CD4-positive, alpha-beta T cell (primary cell): ENCODE data around the gene RBM48. TPM values are rescaled to one million over a fixed set of nuclear protein-coding genes. Genes with fewer than 3 reads are reported as not detected.

Experiments used
- ATAC-seq: fragments of 200-7000 bp; cut with Tn5 transposase; one replicate; pipeline ENCODE4 v1.10.0; 2022; ENCODE audit warnings: mild to moderate bottlenecking; ENCODE audit not compliant: poor library complexity
- CTCF ChIA-PET: fragments of 350-600 bp; sonication (Branson Sonifier 250); formaldehyde crosslinking; loops from one replicate; lab custom pipeline; 2021; ENCODE audit warnings: antibody characterized with exemption, inconsistent platforms; lab: Charles Lee
- POLR2A ChIA-PET: fragments of 350-600 bp; sonication (Branson Sonifier 250); formaldehyde crosslinking; loops from one replicate; lab custom pipeline; 2021; ENCODE audit warnings: antibody characterized with exemption, inconsistent platforms; lab: Charles Lee
- DNase-seq, 14 experiments: peaks; one replicate each; pipeline ENCODE4 v3.0.0-alpha.2; 2013 to 2020; ENCODE audit warnings: mixed read lengths in 2 of 14
- H3K27ac ChIP-seq, 2 donors: one replicate each; pipeline versions ENCODE4 v1.5.1 to v1.7.0; 2013; ENCODE audit warnings: low read length in 2 of 2, low read depth in 1 of 2, mild to moderate bottlenecking in 1 of 2
- H3K27me3 ChIP-seq, 2 experiments: 1 replicate in 1 of 2; 2 replicates in 1 of 2; pipeline versions ENCODE4 v1.6.1 to v1.7.0; 2013; ENCODE audit warnings: low read length in 2 of 2, control low read depth in 1 of 2, mild to moderate bottlenecking in 1 of 2, moderate library complexity in 1 of 2; ENCODE audit not compliant: insufficient read depth in 2 of 2, control insufficient read depth in 1 of 2
- H3K36me3 ChIP-seq: one replicate; pipeline ENCODE4 v1.6.1; 2013; ENCODE audit warnings: low read length, control low read depth; ENCODE audit not compliant: insufficient read depth
- H3K4me1 ChIP-seq: one replicate; pipeline ENCODE4 v1.6.1; 2013; ENCODE audit warnings: low read length, control low read depth; ENCODE audit not compliant: insufficient read depth
- H3K4me3 ChIP-seq: one replicate; pipeline ENCODE4 v1.5.1; 2013; ENCODE audit warnings: mild to moderate bottlenecking, low read length, moderate library complexity
- H3K9me3 ChIP-seq, 2 experiments: 1 replicate in 1 of 2; 2 replicates in 1 of 2; pipeline versions ENCODE4 v1.6.1 to v1.7.0; 2013; ENCODE audit warnings: low read length in 2 of 2, mild to moderate bottlenecking in 2 of 2, control low read depth in 1 of 2, moderate library complexity in 1 of 2; ENCODE audit not compliant: control insufficient read depth in 1 of 2, insufficient read depth in 1 of 2
- H3K27ac Mint-ChIP-seq: one replicate; pipeline ENCODE4 v1.8.0; 2020; ENCODE audit warnings: mixed read lengths
- H3K27me3 Mint-ChIP-seq: one replicate; pipeline ENCODE4 v1.8.0; 2021; ENCODE audit warnings: mixed read lengths
- H3K36me3 Mint-ChIP-seq: one replicate; pipeline ENCODE4 v1.8.0; 2021; ENCODE audit warnings: low read depth, mixed read lengths
- H3K4me1 Mint-ChIP-seq: one replicate; pipeline ENCODE4 v1.8.0; 2021; ENCODE audit warnings: low read depth, mixed read lengths
- H3K4me3 Mint-ChIP-seq: one replicate; pipeline ENCODE4 v1.8.0; 2020; ENCODE audit warnings: mild to moderate bottlenecking, mixed read lengths
- H3K9me3 Mint-ChIP-seq: one replicate; pipeline ENCODE4 v1.8.0; 2020; ENCODE audit warnings: mixed read lengths
- CTCF ChIP-seq: fragments of 200-600 bp; IDR thresholded peaks from one replicate; pipeline ENCODE4 v1.8.0; 2022; ENCODE audit warnings: antibody characterized with exemption, mild to moderate bottlenecking
- intact Hi-C, 2 experiments: fragments of 100-400 bp; cut with DNase I in 1 of 2; cut with micrococcal nuclease in 1 of 2; formaldehyde crosslinking; loops; one replicate each; pipeline versions ENCODE4 v1.15.1 to v1.9.0; 2023 to 2025; cut with DNase I, micrococcal nuclease
- total RNA-seq, 174 experiments: library from RNA in 2 of 174; stranded (reverse) in 2 of 174; gene quantifications; one replicate each; pipeline ENCODE4 v1.2.3 and lab custom pipeline; 2021 to 2026

The RBM48 gene
- total RNA-seq, 2 experiments from 2014 or later, result 45.4 to 47.3 TPM

- no peak overlapping the region for H3K4me3 Mint-ChIP-seq
- H3K9me3 ChIP-seq, result no peaks in the 10 kb centered on the region
- intact Hi-C loops, result no loop called here
- H3K36me3 ChIP-seq, result peaks cover 67% of the 10 kb centered on the region
- H3K36me3 Mint-ChIP-seq, result peaks cover 76% of the 10 kb centered on the region
- ChIA-PET POLR2A (no interaction called here), CTCF (no interaction called here)
- H3K4me1 ChIP-seq, result no peaks in the 10 kb centered on the region
- H3K27ac Mint-ChIP-seq, result no peak overlapping the region
- H3K27me3 Mint-ChIP-seq, result no peaks in the 10 kb centered on the region
- ATAC-seq (no peak), DNase-seq (no peak)
- H3K4me1 Mint-ChIP-seq, result no peaks in the 10 kb centered on the region
- TF ChIP-seq CTCF, result no peak
- H3K27ac ChIP-seq, result no peak overlapping the region
- no peaks in the 10 kb centered on the region for H3K9me3 Mint-ChIP-seq
- no peaks in the 10 kb centered on the region for H3K27me3 ChIP-seq
- H3K4me3 ChIP-seq, result no peak overlapping the region
Measured at GRCh38 chr7:92503767-92504166, 24.8 kb upstream of the RBM48 start.

- Mint-ChIP-seq H3K9me3 (no peaks in the 10 kb centered on the region), H3K4me3 (no peak overlapping the region), H3K4me1 (no peaks in the 10 kb centered on the region), H3K36me3 (peaks cover 74% of the 10 kb centered on the region), H3K27me3 (no peaks in the 10 kb centered on the region), H3K27ac (no peak overlapping the region)
- Histone ChIP-seq H3K36me3 (peaks cover 64% of the 10 kb centered on the region), H3K4me1 (no peaks in the 10 kb centered on the region), H3K4me3 (no peak overlapping the region), H3K9me3 (no peaks in the 10 kb centered on the region), H3K27me3 (no peaks in the 10 kb centered on the region), H3K27ac (no peak overlapping the region)
- ATAC-seq (no peak), DNase-seq (no peak)
- intact Hi-C loops, result no loop called here
- ChIA-PET POLR2A (no interaction called here), CTCF (no interaction called here)
- no peak for TF ChIP-seq CTCF
Measured at GRCh38 chr7:92504563-92504962, 24.0 kb upstream of the RBM48 start.

- H3K27ac Mint-ChIP-seq, result no peak overlapping the region
- intact Hi-C loops, result no loop called here
- no peaks in the 10 kb centered on the region for H3K9me3 Mint-ChIP-seq
- H3K36me3 Mint-ChIP-seq, result peaks cover 56% of the 10 kb centered on the region
- Histone ChIP-seq H3K36me3 (peaks cover 54% of the 10 kb centered on the region), H3K4me3 (no peak overlapping the region), H3K27ac (no peak overlapping the region), H3K9me3 (no peaks in the 10 kb centered on the region), H3K4me1 (no peaks in the 10 kb centered on the region), H3K27me3 (no peaks in the 10 kb centered on the region)
- DNase-seq, result no peak
- no peak for TF ChIP-seq CTCF
- no peak for ATAC-seq
- H3K27me3 Mint-ChIP-seq, result no peaks in the 10 kb centered on the region
- no peaks in the 10 kb centered on the region for H3K4me1 Mint-ChIP-seq
- ChIA-PET CTCF (no interaction called here), POLR2A (interaction anchor here (0.7 kb wide), 1 partner anchor 22 kb away, joined by 3 read pairs; the partner anchor contains the start of gene RBM48)
- H3K4me3 Mint-ChIP-seq, result no peak overlapping the region
Measured at GRCh38 chr7:92506363-92506762, 22.2 kb upstream of the RBM48 start.
